Trophoblast cell (in vitro differentiated cells and primary cell): ENCODE measurements around the gene CYP46A1.

Experiments used
- DNase-seq, 2 donors: peaks; one replicate each; pipeline ENCODE4 v3.0.0-alpha.2; 2016
- H2AFZ ChIP-seq: 2 replicates; pipeline ENCODE4 v1.6.1; 2013; ENCODE audit warnings: low read length, moderate library complexity, mild to moderate bottlenecking; ENCODE audit not compliant: insufficient read depth, poor library complexity
- H2AK5ac ChIP-seq: 2 replicates; pipeline ENCODE4 v1.6.1; 2013; ENCODE audit warnings: mild to moderate bottlenecking, low read length
- H2BK120ac ChIP-seq: 2 replicates; pipeline ENCODE4 v1.6.1; 2013; ENCODE audit warnings: low read length, mild to moderate bottlenecking, moderate library complexity; ENCODE audit not compliant: insufficient read depth, poor library complexity
- H2BK12ac ChIP-seq: 2 replicates; pipeline ENCODE4 v1.6.1; 2013; ENCODE audit warnings: mild to moderate bottlenecking, low read length, moderate library complexity
- H2BK5ac ChIP-seq: 2 replicates; pipeline ENCODE4 v1.6.1; 2013; ENCODE audit warnings: low read length, low read depth, moderate library complexity, mild to moderate bottlenecking; ENCODE audit not compliant: poor library complexity
- H3K14ac ChIP-seq: 2 replicates; pipeline ENCODE4 v1.6.1; 2013; ENCODE audit warnings: mild to moderate bottlenecking, low read length
- H3K18ac ChIP-seq: 2 replicates; pipeline ENCODE4 v1.6.1; 2013; ENCODE audit warnings: mild to moderate bottlenecking, low read length
- H3K23ac ChIP-seq: 2 replicates; pipeline ENCODE4 v1.6.1; 2013; ENCODE audit warnings: low read length
- H3K27ac ChIP-seq: 2 replicates; pipeline ENCODE4 v1.5.1; 2013; ENCODE audit warnings: low read depth, mild to moderate bottlenecking, inconsistent platforms, low read length, moderate library complexity
- H3K27me3 ChIP-seq: 2 replicates; pipeline ENCODE4 v1.6.1; 2013; ENCODE audit warnings: inconsistent platforms, mild to moderate bottlenecking, low read length, moderate library complexity; ENCODE audit not compliant: insufficient read depth
- H3K36me3 ChIP-seq, 2 experiments: 1 replicate in 1 of 2; 2 replicates in 1 of 2; pipeline ENCODE4 v1.6.1; 2013; ENCODE audit warnings: low read length in 2 of 2, mild to moderate bottlenecking in 2 of 2, moderate library complexity in 1 of 2; ENCODE audit not compliant: insufficient read depth in 2 of 2, control insufficient read depth in 1 of 2
- H3K4ac ChIP-seq: 2 replicates; pipeline ENCODE4 v1.6.1; 2013; ENCODE audit warnings: low read depth, mild to moderate bottlenecking, low read length, moderate library complexity
- H3K4me1 ChIP-seq, 2 experiments: 1 replicate in 1 of 2; 2 replicates in 1 of 2; pipeline ENCODE4 v1.6.1; 2013; ENCODE audit warnings: low read length in 2 of 2, mild to moderate bottlenecking in 2 of 2, moderate library complexity in 1 of 2; ENCODE audit not compliant: insufficient read depth in 2 of 2, control insufficient read depth in 1 of 2
- H3K4me2 ChIP-seq: 2 replicates; pipeline ENCODE4 v1.6.1; 2013; ENCODE audit warnings: inconsistent platforms, mild to moderate bottlenecking, low read length, moderate library complexity
- H3K4me3 ChIP-seq: 2 replicates; pipeline ENCODE4 v1.5.1; 2013; ENCODE audit warnings: mild to moderate bottlenecking, low read depth, low read length, inconsistent platforms
- H3K79me1 ChIP-seq: one replicate; pipeline ENCODE4 v1.6.1; 2013; ENCODE audit warnings: low read length
- H3K79me2 ChIP-seq: 2 replicates; pipeline ENCODE4 v1.6.1; 2013; ENCODE audit warnings: low read length, mild to moderate bottlenecking; ENCODE audit not compliant: control insufficient read depth, insufficient read depth, poor library complexity
- H3K9ac ChIP-seq: 2 replicates; pipeline ENCODE4 v1.6.1; 2013; ENCODE audit warnings: mild to moderate bottlenecking, low read length
- H3K9me3 ChIP-seq: 2 replicates; pipeline ENCODE4 v1.6.1; 2013; ENCODE audit warnings: low read depth, mild to moderate bottlenecking, control low read depth, inconsistent platforms, low read length; ENCODE audit not compliant: insufficient read depth
- H4K12ac ChIP-seq: 2 replicates; pipeline ENCODE4 v1.6.1; 2013; ENCODE audit warnings: low read depth, mild to moderate bottlenecking, low read length, moderate library complexity
- H4K8ac ChIP-seq: 2 replicates; pipeline ENCODE4 v1.6.1; 2013; ENCODE audit warnings: low read depth, mild to moderate bottlenecking, low read length, moderate library complexity
- H4K91ac ChIP-seq: one replicate; pipeline ENCODE4 v1.6.1; 2013; ENCODE audit warnings: low read depth, mild to moderate bottlenecking, low read length, moderate library complexity
- WGBS: extraction: QIAGEN DNeasy Blood & Tissue Kit; methylation state at CpG from one replicate; pipeline ENCODE4 v1.1.7; 2013; ENCODE audit warnings: missing lambda C conversion rate; ENCODE audit not compliant: insufficient read length, insufficient coverage; ENCODE audit errors: extremely low coverage; 5-methylcytosine and 5-hydroxymethylcytosine counted together

Gene CYP46A1

GRCh38 chr14:99717682-99718013 is 33.5 kb downstream of the CYP46A1 start:
- H3K14ac ChIP-seq = no peak overlapping the region
- no peak overlapping the region for H2BK120ac ChIP-seq
- no peaks in the 10 kb centered on the region for H3K27me3 ChIP-seq
- H2BK12ac ChIP-seq = no peak overlapping the region
- WGBS = no CpG with 5 or more reads among the region's 5 CpGs
- no peak overlapping the region for H3K4me2 ChIP-seq
- H2BK5ac ChIP-seq = no peak overlapping the region
- no peaks in the 10 kb centered on the region for H3K4me1 ChIP-seq
- H3K79me2 ChIP-seq = no peaks in the 10 kb centered on the region
- no peak overlapping the region for H3K18ac ChIP-seq
- no peak overlapping the region for H3K4me3 ChIP-seq
- no peak overlapping the region for H3K9ac ChIP-seq
- no peak overlapping the region for H3K4ac ChIP-seq
- no peak for DNase-seq
- H2AK5ac ChIP-seq = no peak overlapping the region
- H4K8ac ChIP-seq = no peak overlapping the region
- no peak overlapping the region for H3K23ac ChIP-seq
- H2AFZ ChIP-seq = no peak overlapping the region
- no peaks in the 10 kb centered on the region for H3K79me1 ChIP-seq
- no peaks in the 10 kb centered on the region for H3K36me3 ChIP-seq
- H4K12ac ChIP-seq = no peak overlapping the region
- H3K9me3 ChIP-seq = peaks cover 2% of the 10 kb centered on the region
- no peak overlapping the region for H4K91ac ChIP-seq
- no peak overlapping the region for H3K27ac ChIP-seq

GRCh38 chr14:99718031-99718810 is 34.1 kb downstream of the CYP46A1 start:
- Histone ChIP-seq H3K9ac (no peak overlapping the region), H4K8ac (no peak overlapping the region)
- WGBS = no CpG with 5 or more reads among the region's 14 CpGs

GRCh38 chr14:99718811-99719192 is 34.7 kb downstream of the CYP46A1 start:
- Histone ChIP-seq H4K91ac (no peak overlapping the region), H3K4me1 (no peaks in the 10 kb centered on the region), H3K4me2 (no peak overlapping the region), H3K23ac (no peak overlapping the region), H4K8ac (no peak overlapping the region), H3K9me3 (peaks cover 2% of the 10 kb centered on the region), H2BK5ac (no peak overlapping the region), H2BK12ac (no peak overlapping the region), H3K79me2 (no peaks in the 10 kb centered on the region), H3K9ac (no peak overlapping the region), H3K27ac (no peak overlapping the region), H3K4ac (no peak overlapping the region), H2AFZ (no peak overlapping the region), H3K36me3 (no peaks in the 10 kb centered on the region), H3K4me3 (no peak overlapping the region), H2AK5ac (no peak overlapping the region), H3K79me1 (no peaks in the 10 kb centered on the region), H3K14ac (no peak overlapping the region), H2BK120ac (no peak overlapping the region), H3K18ac (no peak overlapping the region), H3K27me3 (no peaks in the 10 kb centered on the region), H4K12ac (no peak overlapping the region)
- DNase-seq = no peak
- WGBS = no CpG with 5 or more reads among the region's 5 CpGs

More at GRCh38 chr14:99718031-99718810, 34.1 kb downstream of the CYP46A1 start:
- Histone ChIP-seq H3K36me3 (no peaks in the 10 kb centered on the region), H3K18ac (no peak overlapping the region), H3K23ac (no peak overlapping the region), H3K9me3 (peaks cover 2% of the 10 kb centered on the region), H2AK5ac (no peak overlapping the region), H3K27me3 (no peaks in the 10 kb centered on the region), H3K4ac (no peak overlapping the region), H2BK12ac (no peak overlapping the region), H3K79me1 (no peaks in the 10 kb centered on the region), H3K79me2 (no peaks in the 10 kb centered on the region), H2AFZ (no peak overlapping the region), H3K4me3 (no peak overlapping the region), H3K27ac (no peak overlapping the region), H2BK5ac (no peak overlapping the region), H3K4me2 (no peak overlapping the region), H3K4me1 (no peaks in the 10 kb centered on the region), H4K12ac (no peak overlapping the region), H4K91ac (no peak overlapping the region), H2BK120ac (no peak overlapping the region), H3K14ac (no peak overlapping the region)
- no peak for DNase-seq

DNA sequence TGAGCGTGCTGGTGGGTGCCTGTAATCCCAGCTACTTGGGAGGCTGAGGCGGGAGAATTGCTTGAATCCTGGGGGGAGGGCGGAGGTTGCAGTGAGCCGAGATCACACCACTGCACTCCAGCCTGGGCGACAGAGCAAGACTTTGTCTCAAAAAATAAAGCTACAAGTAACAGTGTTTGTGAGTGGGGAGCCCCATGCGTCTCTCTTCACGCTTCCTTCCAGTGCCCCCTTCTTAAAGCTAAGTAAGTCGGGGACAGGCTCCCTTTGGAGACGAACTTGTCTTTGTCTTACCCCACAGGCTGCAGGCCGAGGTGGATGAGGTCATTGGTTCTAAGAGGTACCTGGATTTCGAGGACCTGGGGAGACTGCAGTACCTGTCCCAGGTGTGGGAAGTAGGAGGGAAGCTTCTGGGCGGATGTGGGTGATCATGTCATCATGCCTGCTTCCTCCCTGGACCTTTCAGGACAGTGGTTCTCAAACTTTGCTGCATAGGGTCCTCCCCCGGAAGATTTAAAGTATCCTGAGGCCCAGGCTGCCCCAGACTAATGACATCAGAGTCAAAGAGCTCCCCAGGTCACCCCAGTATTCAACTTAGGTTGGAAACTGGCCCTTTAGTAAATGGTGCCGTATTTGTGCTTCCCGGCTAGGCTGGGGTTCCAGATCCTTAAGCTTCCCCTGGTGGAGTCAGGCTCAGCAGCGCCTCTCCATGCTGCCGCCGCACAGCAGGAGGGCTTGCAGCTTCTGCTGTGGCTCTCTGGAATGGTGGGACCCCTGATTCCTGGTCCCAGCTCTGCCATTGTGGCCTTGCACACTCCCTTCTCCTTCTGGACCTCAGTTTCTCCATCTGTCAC is 37.1 kb downstream of the CYP46A1 start:
- H3K14ac ChIP-seq = no peak overlapping the region
- no peak overlapping the region for H3K27ac ChIP-seq
- H3K4me1 ChIP-seq = no peaks in the 10 kb centered on the region
- no peak overlapping the region for H3K9ac ChIP-seq
- H3K27me3 ChIP-seq = no peaks in the 10 kb centered on the region
- H3K4ac ChIP-seq = no peak overlapping the region
- no peak overlapping the region for H4K8ac ChIP-seq
- no peak overlapping the region for H2AFZ ChIP-seq
- H3K36me3 ChIP-seq = no peaks in the 10 kb centered on the region
- WGBS = no CpG with 5 or more reads among the region's 18 CpGs
- no peak for DNase-seq
- no peak overlapping the region for H2AK5ac ChIP-seq
- H3K23ac ChIP-seq = no peak overlapping the region
- H3K18ac ChIP-seq = no peak overlapping the region
- H3K9me3 ChIP-seq = peaks cover 2% of the 10 kb centered on the region
- no peak overlapping the region for H3K4me3 ChIP-seq
- no peak overlapping the region for H4K91ac ChIP-seq
- no peak overlapping the region for H3K4me2 ChIP-seq
- H3K79me2 ChIP-seq = no peaks in the 10 kb centered on the region
- no peaks in the 10 kb centered on the region for H3K79me1 ChIP-seq
- H4K12ac ChIP-seq = no peak overlapping the region
- H2BK12ac ChIP-seq = no peak overlapping the region
- no peak overlapping the region for H2BK120ac ChIP-seq
- H2BK5ac ChIP-seq = no peak overlapping the region
